Measurements from ENCODE around the gene G0S2. TPM values are rescaled to one million over a fixed set of nuclear protein-coding genes. Genes with fewer than 3 reads are reported as not detected.

The G0S2 gene
- total RNA-seq, 1 donor from 2014 or later = 3.6 TPM

GRCh38 chr1:209673631-209674417, 1.4 kb upstream of the G0S2 start:
- H3K36me3 Mint-ChIP-seq = no peaks in the 10 kb centered on the region
- H3K4me3 Mint-ChIP-seq = no peak overlapping the region
- peaks cover 15% of the 10 kb centered on the region for H3K4me1 Mint-ChIP-seq
- TF ChIP-seq CTCF (IDR thresholded peaks at IDR 0.05; ENCODE audit: unreplicated experiment) = no peak
- H3K27me3 Mint-ChIP-seq (ENCODE audit: low read depth) = peaks cover 96% of the 10 kb centered on the region
- H3K9me3 Mint-ChIP-seq = peaks cover 5% of the 10 kb centered on the region
- H3K27ac Mint-ChIP-seq = no peak overlapping the region
- DNase-seq (ENCODE audit: low spot score in 2 of 2, unreplicated experiment in 2 of 2) = no peak

- peaks cover 15% of the 10 kb centered on the region for H3K4me1 Mint-ChIP-seq
- TF ChIP-seq CTCF (IDR thresholded peaks at IDR 0.05; ENCODE audit: unreplicated experiment) = no peak
- H3K27me3 Mint-ChIP-seq (ENCODE audit: low read depth) = peaks cover 97% of the 10 kb centered on the region
- no peaks in the 10 kb centered on the region for H3K36me3 Mint-ChIP-seq
- peak overlapping the region; percentile 73 for H3K4me3 Mint-ChIP-seq
- peak in 1 of 2 experiments; percentile 54 for DNase-seq (ENCODE audit: low spot score in 2 of 2, unreplicated experiment in 2 of 2)
- no peak overlapping the region for H3K27ac Mint-ChIP-seq
- peaks cover 5% of the 10 kb centered on the region for H3K9me3 Mint-ChIP-seq
Observed at GRCh38 chr1:209675565-209676154, 448 bp downstream of the G0S2 start.

GRCh38 chr1:209678981-209679539, 3.8 kb downstream of the G0S2 start:
- Mint-ChIP-seq H3K27me3 (ENCODE audit: low read depth) (peaks cover 90% of the 10 kb centered on the region), H3K27ac (no peak overlapping the region), H3K36me3 (no peaks in the 10 kb centered on the region), H3K9me3 (peaks cover 6% of the 10 kb centered on the region), H3K4me1 (peaks cover 15% of the 10 kb centered on the region), H3K4me3 (no peak overlapping the region)
- TF ChIP-seq CTCF (IDR thresholded peaks at IDR 0.05; ENCODE audit: unreplicated experiment) = no peak
- DNase-seq (ENCODE audit: low spot score in 2 of 2, unreplicated experiment in 2 of 2) = no peak

- Mint-ChIP-seq H3K9me3 (peaks cover 6% of the 10 kb centered on the region), H3K27ac (no peak overlapping the region), H3K36me3 (no peaks in the 10 kb centered on the region), H3K27me3 (ENCODE audit: low read depth) (peaks cover 27% of the 10 kb centered on the region), H3K4me1 (peaks cover 10% of the 10 kb centered on the region), H3K4me3 (no peak overlapping the region)
- no peak for DNase-seq (ENCODE audit: low spot score in 2 of 2, unreplicated experiment in 2 of 2)
- no peak for TF ChIP-seq CTCF (IDR thresholded peaks at IDR 0.05; ENCODE audit: unreplicated experiment)
Observed at GRCh38 chr1:209685821-209686220, 10.6 kb downstream of the G0S2 start.

GRCh38 chr1:209686322-209686721, 11.1 kb downstream of the G0S2 start:
- Mint-ChIP-seq H3K36me3 (no peaks in the 10 kb centered on the region), H3K27ac (no peak overlapping the region), H3K9me3 (peaks cover 2% of the 10 kb centered on the region), H3K4me1 (peaks cover 14% of the 10 kb centered on the region), H3K27me3 (ENCODE audit: low read depth) (peaks cover 22% of the 10 kb centered on the region), H3K4me3 (no peak overlapping the region)
- TF ChIP-seq CTCF (IDR thresholded peaks at IDR 0.05; ENCODE audit: unreplicated experiment) = no peak
- DNase-seq (ENCODE audit: low spot score in 2 of 2, unreplicated experiment in 2 of 2) = no peak

Data from mesothelial cell of epicardium (in vitro differentiated cells).